ENCODE data around the gene ARMC8. TPM values are rescaled to one million over a fixed set of nuclear protein-coding genes. Genes with fewer than 3 reads are reported as not detected.

The ARMC8 gene
- total RNA-seq, 6 experiments from 2014 or later = 15.5 to 24.6 (median 18.6) TPM

DNA sequence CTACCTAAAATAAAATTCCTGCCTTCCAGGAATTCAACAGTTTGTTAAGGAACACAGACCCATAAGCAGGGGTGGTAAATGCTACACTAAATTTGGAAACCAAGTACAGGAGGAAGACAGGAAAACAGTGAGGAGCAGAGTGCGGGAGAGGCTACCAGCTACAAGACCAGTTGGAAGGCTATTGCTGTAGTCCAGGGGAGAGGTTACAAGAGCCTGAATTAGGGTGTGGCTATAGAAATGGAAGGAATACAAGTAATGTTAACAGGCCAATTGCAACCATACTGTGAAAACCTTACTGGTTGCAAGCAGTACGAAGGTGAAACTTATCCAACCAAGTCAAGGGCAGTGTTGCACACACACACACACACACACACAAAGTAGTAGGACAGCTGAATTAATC lies 880 bp upstream of the ARMC8 start:
- H3K9me3 ChIP-seq = no peaks in the 10 kb centered on the region
- peak overlapping the region in 1 of 3 donors; percentile 93 for H3K4me3 ChIP-seq
- DNase-seq (no peak), ATAC-seq (no peak)
- intact Hi-C loops (cut with DNase I) = no loop called here
- no peak for TF ChIP-seq POLR2A (IDR thresholded peaks at IDR 0.05)
- TF ChIP-seq, protein P1, sequence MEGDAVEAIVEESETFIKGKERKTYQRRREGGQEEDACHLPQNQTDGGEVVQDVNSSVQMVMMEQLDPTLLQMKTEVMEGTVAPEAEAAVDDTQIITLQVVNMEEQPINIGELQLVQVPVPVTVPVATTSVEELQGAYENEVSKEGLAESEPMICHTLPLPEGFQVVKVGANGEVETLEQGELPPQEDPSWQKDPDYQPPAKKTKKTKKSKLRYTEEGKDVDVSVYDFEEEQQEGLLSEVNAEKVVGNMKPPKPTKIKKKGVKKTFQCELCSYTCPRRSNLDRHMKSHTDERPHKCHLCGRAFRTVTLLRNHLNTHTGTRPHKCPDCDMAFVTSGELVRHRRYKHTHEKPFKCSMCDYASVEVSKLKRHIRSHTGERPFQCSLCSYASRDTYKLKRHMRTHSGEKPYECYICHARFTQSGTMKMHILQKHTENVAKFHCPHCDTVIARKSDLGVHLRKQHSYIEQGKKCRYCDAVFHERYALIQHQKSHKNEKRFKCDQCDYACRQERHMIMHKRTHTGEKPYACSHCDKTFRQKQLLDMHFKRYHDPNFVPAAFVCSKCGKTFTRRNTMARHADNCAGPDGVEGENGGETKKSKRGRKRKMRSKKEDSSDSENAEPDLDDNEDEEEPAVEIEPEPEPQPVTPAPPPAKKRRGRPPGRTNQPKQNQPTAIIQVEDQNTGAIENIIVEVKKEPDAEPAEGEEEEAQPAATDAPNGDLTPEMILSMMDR (IDR thresholded peaks at IDR 0.05) = no peak
- H3K27me3 ChIP-seq = no peaks in the 10 kb centered on the region
- H3K4me1 ChIP-seq = peaks cover 0 to 7% (median 0%) of the 10 kb centered on the region in 4 donors
- no peak overlapping the region for H3K27ac ChIP-seq
- WGBS (ENCODE audit: insufficient coverage, low coverage, low lambda C conversion rate, missing lambda C conversion rate) = 55% methylated on average over 2 of the region's 2 CpGs
- no peaks in the 10 kb centered on the region for H3K36me3 ChIP-seq

DNA sequence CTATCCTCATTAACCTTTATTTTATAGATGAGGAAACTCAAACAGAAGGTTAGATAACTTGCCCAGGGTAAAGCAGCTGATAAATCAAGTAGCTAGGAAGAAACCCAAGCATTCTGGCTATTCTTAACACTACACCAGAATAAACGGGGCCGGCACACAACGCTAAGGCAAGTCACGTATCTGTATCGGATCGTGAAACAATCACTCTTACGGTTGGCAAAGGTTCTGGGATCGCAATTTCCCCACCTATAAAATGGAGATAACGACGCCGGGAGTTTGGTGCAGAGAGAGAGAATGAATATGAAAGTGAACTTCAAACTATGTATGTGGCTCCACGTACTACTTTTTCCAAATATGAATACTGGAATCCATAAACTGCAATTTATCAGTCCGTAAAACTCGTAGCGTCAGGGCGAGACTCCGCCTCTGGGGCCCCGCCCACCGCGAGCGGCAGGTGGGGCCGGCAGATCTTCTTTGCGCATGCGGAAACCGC lies 252 bp upstream of the ARMC8 start:
- WGBS (ENCODE audit: insufficient coverage, low coverage, low lambda C conversion rate, missing lambda C conversion rate) = 0% methylated on average over 25 of the region's 25 CpGs
- no peak for TF ChIP-seq POLR2A (IDR thresholded peaks at IDR 0.05)
- TF ChIP-seq, protein P1 (IDR thresholded peaks at IDR 0.05) = no peak
- intact Hi-C loops (cut with DNase I) = no loop called here
- H3K27ac ChIP-seq = peak overlapping the region; percentile 89 to 94 (median 93)
- peaks cover 0 to 7% (median 0%) of the 10 kb centered on the region in 4 donors for H3K4me1 ChIP-seq
- H3K4me3 ChIP-seq = peak overlapping the region; percentile 79 to 94 (median 93)
- H3K9me3 ChIP-seq = no peaks in the 10 kb centered on the region
- H3K27me3 ChIP-seq = no peaks in the 10 kb centered on the region
- DNase-seq = peak; percentile 92 to 93 (median 92)
- H3K36me3 ChIP-seq = no peaks in the 10 kb centered on the region
- peak; percentile 95 to 96 (median 96) for ATAC-seq

DNA sequence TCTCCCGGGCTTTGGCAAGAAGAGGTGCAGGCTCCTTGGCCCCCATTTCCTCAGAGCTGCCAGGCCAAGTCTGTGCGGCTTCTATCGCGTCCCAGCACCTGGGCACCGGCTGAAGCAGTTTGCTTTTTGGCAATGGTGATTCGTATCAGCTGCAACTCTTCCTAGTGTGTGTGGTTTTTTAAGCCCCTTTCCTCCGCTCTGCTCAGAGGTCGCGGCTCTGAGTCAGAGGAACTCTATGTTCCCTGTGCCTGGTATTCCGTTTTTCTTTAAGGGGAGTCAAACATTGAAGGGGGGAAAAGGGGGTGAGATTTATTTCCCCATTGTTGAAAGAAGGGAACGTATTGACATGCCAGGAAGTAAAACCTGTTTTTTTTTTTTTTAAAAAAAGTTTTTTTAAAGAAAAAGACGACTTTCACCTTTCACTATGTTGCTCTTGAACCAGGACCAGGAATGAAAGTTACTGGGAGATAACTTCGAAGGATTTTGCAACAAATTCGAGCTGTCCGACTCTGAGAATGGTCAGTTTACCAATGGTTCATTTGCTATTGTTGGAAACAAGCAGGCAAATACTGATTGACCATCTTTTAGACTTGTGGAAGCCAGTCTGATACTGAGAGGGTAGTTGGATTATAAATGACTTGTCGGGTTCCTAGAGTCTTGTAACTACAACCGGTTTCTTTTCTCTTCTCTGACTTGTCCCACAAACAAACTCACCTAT lies 1.1 kb downstream of the ARMC8 start:
- TF ChIP-seq POLR2A (IDR thresholded peaks at IDR 0.05) = no peak
- TF ChIP-seq, protein P1 (IDR thresholded peaks at IDR 0.05) = no peak
- ATAC-seq = peak in 3 of 4 donors; percentile 31 to 48 (median 38)
- intact Hi-C loops (cut with DNase I) = no loop called here
- DNase-seq = no peak
- under 1% methylated on average over 16 of the region's 17 CpGs for WGBS (ENCODE audit: insufficient coverage, low coverage, low lambda C conversion rate, missing lambda C conversion rate)
- H3K27me3 ChIP-seq = no peaks in the 10 kb centered on the region
- peaks cover 0 to 7% (median 0%) of the 10 kb centered on the region in 4 donors for H3K4me1 ChIP-seq
- H3K9me3 ChIP-seq = no peaks in the 10 kb centered on the region
- no peaks in the 10 kb centered on the region for H3K36me3 ChIP-seq
- H3K27ac ChIP-seq = peak overlapping the region; percentile 89 to 94 (median 93)
- peak overlapping the region; percentile 79 to 94 (median 93) for H3K4me3 ChIP-seq

DNA sequence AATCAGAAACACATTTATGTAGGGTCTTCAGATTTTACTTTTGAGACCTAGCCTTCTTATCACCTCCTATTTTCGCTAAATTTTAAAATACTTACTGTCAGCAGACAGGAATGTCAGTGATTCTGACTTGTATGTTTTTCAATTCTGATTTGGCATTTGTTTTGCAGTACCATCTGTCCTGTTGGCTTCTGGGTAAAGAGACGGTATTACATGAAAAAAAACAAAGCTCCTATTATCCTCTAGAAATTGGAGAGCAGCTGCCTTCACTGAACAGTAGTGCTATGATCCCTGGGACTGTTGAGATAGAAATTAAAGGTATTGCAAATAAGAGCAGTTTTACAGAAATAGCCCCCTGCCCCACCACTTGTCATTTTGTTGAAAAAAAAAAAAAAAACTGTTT lies 8.4 kb downstream of the ARMC8 start:
- Histone ChIP-seq H3K27me3 (no peaks in the 10 kb centered on the region), H3K4me1 (no peaks in the 10 kb centered on the region), H3K4me3 (no peak overlapping the region), H3K36me3 (no peaks in the 10 kb centered on the region), H3K9me3 (no peaks in the 10 kb centered on the region), H3K27ac (no peak overlapping the region)
- intact Hi-C loops (cut with DNase I) = no loop called here
- WGBS (ENCODE audit: insufficient coverage, low coverage, low lambda C conversion rate, missing lambda C conversion rate) = 55% methylated on average over 2 of the region's 2 CpGs
- ATAC-seq (no peak), DNase-seq (no peak)
- no peak for TF ChIP-seq POLR2A (IDR thresholded peaks at IDR 0.05)
- TF ChIP-seq, protein P1 (IDR thresholded peaks at IDR 0.05) = no peak
